ENCODE measurements around the gene IRGQ.

Gene IRGQ

GRCh38 chr19:43534816-43535761, 60.8 kb downstream of the IRGQ start:
- H3K9me3 Mint-ChIP-seq = peaks cover 6% of the 10 kb centered on the region
- peaks cover 16% of the 10 kb centered on the region for H3K4me1 Mint-ChIP-seq (ENCODE audit: low read depth)
- peak overlapping the region; percentile 40 for H3K4me3 Mint-ChIP-seq

More at GRCh38 chr19:43534816-43535761, 60.8 kb downstream of the IRGQ start:
- Mint-ChIP-seq H3K27me3 (ENCODE audit: low read depth) (no peaks in the 10 kb centered on the region), H3K36me3 (ENCODE audit: low read depth) (peaks cover 22% of the 10 kb centered on the region), H3K27ac (peak overlapping the region; percentile 74)

All from T-helper 1 cell treated with Interleukin-12 subunit alpha and Interleukin-12 subunit beta and Interleukin-4 antibody, amounts not matched to agents 30 μg/mL and 1 μg/mL, for 36 hours (primary cell).